Anterior cingulate cortex (tissue), 58 donors: ENCODE results near the gene SH3GL1.

Experiments used
- DNase-seq, 58 donors: peaks; one replicate each; lab custom pipeline; 2025; lab: John Stamatoyannopoulos, UW

SH3GL1 gene

GRCh38 chr19:4378886-4379285, 21.5 kb downstream of the SH3GL1 start:
- DNase-seq = no peak

- DNase-seq = no peak
These were observed 23.2 kb downstream of the SH3GL1 start for GRCh38 chr19:4376991-4377781.

- no peak for DNase-seq
These were observed 23.7 kb downstream of the SH3GL1 start for GRCh38 chr19:4376671-4376990.

GRCh38 chr19:4376028-4376670, 24.2 kb downstream of the SH3GL1 start:
- DNase-seq = no peak

GRCh38 chr19:4375164-4376027, 25.0 kb downstream of the SH3GL1 start:
- peak in 40 of 58 donors; percentile 26 to 74 (median 50) for DNase-seq

- peak in 5 of 58 donors; percentile 43 to 75 (median 64) for DNase-seq
These were observed 25.7 kb downstream of the SH3GL1 start for GRCh38 chr19:4374498-4375163.

- peak in 49 of 58 donors; percentile 29 to 88 (median 69) for DNase-seq
These were observed 26.5 kb downstream of the SH3GL1 start for GRCh38 chr19:4373601-4374497.

- DNase-seq = no peak
These were observed 27.4 kb downstream of the SH3GL1 start for GRCh38 chr19:4373013-4373367.

- peak in 3 of 58 donors; percentile 19 to 37 (median 22) for DNase-seq
These were observed 28.0 kb downstream of the SH3GL1 start for GRCh38 chr19:4372165-4373012.

GRCh38 chr19:4371247-4372164, 28.8 kb downstream of the SH3GL1 start:
- peak in 2 of 58 donors; percentile 30 to 44 for DNase-seq

- no peak for DNase-seq
These were observed 29.8 kb downstream of the SH3GL1 start for GRCh38 chr19:4370418-4371041.

- peak in 42 of 58 donors; percentile 11 to 76 (median 47) for DNase-seq
These were observed 30.5 kb downstream of the SH3GL1 start for GRCh38 chr19:4369888-4370260.

GRCh38 chr19:4369109-4369887, 31.0 kb downstream of the SH3GL1 start:
- peak in 2 of 58 donors; percentile 19 to 20 for DNase-seq

- peak in 1 of 58 donors; percentile 35 for DNase-seq
These were observed 32.1 kb downstream of the SH3GL1 start for GRCh38 chr19:4368128-4368820.

- DNase-seq = no peak
These were observed 32.6 kb downstream of the SH3GL1 start for GRCh38 chr19:4367781-4368127.

GRCh38 chr19:4367336-4367723, 33.0 kb downstream of the SH3GL1 start:
- no peak for DNase-seq
